EL (cell line): ENCODE measurements around the gene MPHOSPH8.
A peak's percentile ranks its signal among the peaks of the same experiment; 100 is the strongest.
"Not testable (repeated sequence)": the region's sequence is repeated elsewhere in the genome, so short reads cannot be mapped to it uniquely, and the experiment has no call there.

ENCODE experiments used
- DNase-seq: peaks from one replicate; pipeline ENCODE4 v3.0.0-alpha.2; 2016

MPHOSPH8 gene

DNA sequence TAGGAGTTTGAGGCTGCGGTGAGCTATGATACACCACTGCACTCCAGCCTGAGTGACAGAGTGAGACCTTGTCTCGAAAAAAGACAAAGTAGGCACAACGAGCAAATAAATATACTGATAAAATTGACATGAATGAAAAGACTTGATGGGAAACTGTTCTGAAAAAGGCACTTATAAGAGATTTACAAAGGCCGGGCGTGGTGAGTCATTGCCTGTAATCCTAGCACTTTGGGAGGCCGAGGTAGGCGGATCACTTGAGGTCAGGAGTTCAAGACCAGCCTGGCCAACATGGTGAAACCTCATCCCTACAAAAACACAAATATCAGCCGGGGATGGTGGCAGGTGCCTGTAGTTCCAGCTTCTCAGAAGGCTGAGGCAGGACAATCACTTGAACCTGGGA is 58.0 kb downstream of the MPHOSPH8 start:
- DNase-seq: peak; percentile 19

DNA sequence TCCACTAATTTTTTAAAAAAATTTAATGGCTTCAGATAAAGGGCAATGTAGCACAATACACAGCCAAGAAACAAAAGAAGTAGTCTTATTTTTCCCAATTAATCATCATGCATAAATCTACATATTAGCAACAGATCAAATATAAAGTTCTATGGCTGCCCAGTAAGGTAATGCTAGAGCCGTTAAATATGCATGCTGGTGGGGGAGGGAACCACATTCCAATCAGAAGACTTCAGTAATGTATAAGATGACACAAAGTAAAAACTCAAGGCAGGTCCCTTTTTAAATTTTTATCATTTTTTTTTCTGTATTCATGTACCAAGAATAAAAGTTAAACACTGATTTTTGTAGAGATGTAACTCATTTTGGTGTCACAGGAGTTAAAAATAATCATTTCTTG is 62.0 kb downstream of the MPHOSPH8 start:
- no peak for DNase-seq

DNA sequence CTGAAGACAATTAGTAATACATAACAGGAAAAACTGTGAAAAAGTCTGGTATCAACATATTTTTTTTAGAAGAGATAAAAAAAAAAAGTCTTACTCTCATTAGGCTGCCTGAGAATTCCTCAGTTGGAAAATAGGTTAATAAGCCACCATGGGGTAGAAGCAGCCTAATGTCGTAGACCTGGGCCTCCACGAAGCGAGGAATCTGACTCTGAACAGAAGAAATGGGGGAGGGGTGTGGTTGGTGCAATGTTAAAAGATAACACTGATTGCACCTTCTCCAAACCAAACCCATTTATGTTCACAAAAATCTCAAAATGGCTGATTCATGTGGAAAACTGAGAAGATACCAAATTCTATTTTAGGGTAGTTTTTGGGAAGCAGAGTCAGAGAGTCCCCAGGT is 62.4 kb downstream of the MPHOSPH8 start:
- no peak for DNase-seq

DNA sequence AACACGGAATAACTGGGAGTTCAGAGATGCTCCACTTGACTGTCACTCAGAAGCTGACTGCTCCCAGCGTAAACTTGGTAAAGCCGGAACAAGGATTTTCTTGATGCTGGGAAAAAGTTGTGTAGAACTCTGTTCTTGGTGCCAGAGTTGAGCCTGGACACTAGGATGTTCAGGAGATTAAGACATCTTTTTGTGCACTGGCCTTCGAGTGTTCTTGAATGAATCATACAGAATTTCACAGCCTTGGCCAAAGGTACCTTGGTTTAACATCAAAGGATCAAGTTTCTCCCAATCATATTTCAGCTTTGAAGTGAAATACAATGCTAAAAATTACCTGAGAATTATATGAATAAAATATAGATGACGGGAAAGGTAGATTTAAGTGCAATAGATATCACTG is 67.5 kb downstream of the MPHOSPH8 start:
- not testable (repeated sequence) for DNase-seq

DNA sequence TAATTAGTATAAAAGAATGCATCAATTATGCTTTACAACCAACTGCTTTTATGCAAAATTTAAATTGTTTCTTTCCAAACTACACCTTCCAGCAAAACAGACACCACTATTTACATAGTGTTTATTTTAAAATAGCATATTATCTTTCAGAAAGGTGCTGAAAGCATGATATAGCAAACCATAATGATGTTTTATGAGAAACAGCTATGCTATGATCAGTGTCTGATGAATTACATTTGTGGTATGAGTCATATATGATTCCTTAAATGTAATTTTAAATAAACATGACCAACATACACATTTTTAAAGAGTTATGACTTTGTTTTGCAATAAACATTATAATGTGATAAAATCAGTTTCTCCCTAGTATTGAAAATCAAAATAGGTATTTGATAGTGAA is 68.2 kb downstream of the MPHOSPH8 start:
- DNase-seq: peak; percentile 9

DNA sequence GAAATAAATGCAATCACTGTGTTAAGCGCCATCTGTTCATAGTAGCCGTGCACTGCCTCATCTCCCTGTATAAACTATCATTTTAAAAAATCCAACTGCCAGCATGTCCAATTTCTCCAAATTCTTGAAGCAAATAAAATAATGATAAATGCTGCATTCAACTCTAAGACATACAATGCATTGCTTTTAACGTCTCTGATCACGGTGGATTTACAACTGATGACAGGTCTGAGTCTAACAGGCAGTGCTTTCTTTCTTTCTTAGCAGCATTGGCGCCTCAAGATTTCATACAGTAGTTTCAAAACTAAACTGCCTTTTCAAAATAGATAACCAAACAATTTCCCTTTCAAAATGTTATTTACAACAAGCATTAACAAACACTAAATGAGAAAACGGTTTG is 70.8 kb downstream of the MPHOSPH8 start:
- not testable (repeated sequence) for DNase-seq

DNA sequence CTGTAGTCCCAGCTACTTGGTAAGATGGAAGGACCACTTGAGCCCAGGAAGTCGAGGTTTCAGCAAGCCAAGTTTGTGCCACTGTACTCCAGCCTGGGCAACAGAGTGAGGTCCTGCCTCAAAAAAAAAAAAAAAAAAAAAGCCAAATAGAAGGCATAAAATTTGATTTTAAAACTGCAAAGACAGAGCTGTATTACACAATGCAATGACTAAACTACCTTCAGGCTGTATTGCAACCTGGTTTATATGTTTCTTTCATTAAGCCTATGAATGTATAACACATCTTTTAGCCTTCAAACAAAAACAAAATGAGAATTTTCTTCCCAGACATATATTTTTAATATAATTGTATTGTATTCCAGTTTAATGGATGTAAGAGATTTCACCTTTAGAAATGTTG is 75.6 kb downstream of the MPHOSPH8 start:
- DNase-seq: not testable (repeated sequence)

DNA sequence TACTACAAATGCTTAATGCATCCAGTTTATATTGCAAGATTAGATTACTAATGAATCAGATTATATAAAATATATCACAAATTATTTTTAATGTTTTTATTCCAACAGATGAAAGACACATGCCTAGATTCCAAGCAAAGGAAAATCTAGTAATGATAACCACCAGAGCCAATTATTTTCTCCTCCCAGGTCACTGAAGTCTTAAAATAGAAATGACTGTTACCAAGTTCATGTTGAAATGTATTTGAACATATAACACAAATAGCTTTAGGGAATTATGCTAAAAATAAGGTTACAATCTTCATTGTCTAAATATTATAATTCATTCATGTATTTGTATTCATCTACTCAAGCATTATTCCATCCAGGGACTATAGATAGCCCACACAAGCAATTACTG is 76.3 kb downstream of the MPHOSPH8 start:
- DNase-seq: not testable (repeated sequence)

DNA sequence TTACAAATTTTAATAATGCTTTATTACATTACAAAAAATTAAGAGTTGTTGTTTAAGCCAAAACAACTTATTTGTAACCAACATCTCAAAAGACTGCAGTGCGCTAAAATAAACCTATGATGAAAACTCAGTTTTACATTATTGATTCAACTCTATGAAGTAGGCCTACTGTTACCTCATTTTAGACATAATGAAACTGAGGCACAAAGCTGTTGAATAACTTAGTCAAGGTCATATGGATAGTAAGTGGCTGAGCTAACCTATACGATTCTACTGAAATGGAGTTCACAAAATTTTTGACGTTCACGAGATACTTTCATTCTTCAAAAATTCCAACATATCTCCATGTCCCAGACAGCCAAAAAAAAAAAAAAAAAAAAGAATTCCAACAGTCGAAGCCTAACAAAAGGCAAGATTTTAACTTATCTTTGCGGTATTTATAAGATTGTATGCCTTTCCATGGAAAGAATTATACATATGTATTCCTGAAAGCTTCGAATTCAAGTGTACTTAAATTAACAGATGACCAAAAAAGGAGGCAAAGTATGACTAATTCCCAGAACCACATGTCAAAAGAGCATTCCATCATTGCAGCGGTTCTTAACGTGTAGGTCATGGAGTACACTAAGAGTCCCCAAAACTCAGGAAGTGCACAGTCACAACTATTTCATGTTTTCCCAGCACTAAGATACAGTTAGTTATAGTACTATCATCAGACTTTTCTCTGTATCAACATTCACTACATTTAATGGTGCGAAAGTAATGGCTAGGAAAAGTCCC is 79.9 kb downstream of the MPHOSPH8 start:
- DNase-seq: peak; percentile 79

DNA sequence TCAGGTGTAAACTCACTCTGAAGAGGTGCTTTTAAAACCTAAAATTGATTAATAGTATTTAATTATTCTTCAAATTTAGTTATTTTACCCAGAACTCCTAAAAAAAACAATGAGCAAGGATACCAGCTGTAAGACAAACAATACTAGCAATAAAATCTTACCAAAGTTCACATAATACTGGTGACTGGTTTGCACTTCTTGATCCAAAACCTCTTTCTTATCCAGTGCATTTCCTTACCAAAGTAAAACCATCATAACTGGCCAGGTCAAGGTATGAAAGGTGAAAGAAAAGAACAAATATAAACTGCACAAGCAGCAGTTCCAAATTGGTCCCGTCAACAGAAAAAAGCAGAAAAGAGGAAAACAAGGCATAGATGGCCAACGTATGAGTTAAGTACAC is 86.6 kb downstream of the MPHOSPH8 start:
- no peak for DNase-seq
